ENCODE results near the gene ALDH1A1. TPM values are rescaled to one million over a fixed set of nuclear protein-coding genes. Genes with fewer than 3 reads are reported as not detected.

Gene ALDH1A1
- total RNA-seq, 1 experiment from 2014 or later: 1.9 TPM

DNA sequence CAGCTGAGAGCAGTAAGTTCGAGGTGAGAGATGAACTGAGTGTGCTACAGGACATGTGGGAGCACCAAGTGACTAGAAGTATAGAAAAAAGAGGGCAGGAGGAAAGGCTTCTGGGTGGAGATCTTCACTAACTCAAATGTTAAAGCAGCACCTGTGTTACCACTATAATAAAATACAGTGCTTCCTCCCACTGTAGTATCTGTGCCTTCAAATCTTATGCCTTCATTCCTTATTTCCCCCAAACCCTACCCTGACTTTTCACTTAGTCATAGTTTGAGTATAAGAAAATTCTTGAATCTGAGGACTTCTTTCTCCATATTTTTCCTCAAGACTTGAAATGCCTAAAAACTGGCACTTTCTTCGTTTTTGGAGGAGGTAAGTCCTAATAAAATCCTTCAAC is 61.8 kb downstream of the ALDH1A1 start (continued):
- TF ChIP-seq, protein P1, sequence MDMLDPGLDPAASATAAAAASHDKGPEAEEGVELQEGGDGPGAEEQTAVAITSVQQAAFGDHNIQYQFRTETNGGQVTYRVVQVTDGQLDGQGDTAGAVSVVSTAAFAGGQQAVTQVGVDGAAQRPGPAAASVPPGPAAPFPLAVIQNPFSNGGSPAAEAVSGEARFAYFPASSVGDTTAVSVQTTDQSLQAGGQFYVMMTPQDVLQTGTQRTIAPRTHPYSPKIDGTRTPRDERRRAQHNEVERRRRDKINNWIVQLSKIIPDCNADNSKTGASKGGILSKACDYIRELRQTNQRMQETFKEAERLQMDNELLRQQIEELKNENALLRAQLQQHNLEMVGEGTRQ (CRISPR knock-in tag; IDR thresholded peaks at IDR 0.05): no peak
- TF ChIP-seq ZNF396 (CRISPR knock-in tag; IDR thresholded peaks at IDR 0.05; ENCODE audit: borderline replicate concordance) (no peak), TCF7 (CRISPR knock-in tag; IDR thresholded peaks at IDR 0.05; ENCODE audit: low read depth) (no peak), RELA (CRISPR knock-in tag; IDR thresholded peaks at IDR 0.05; ENCODE audit: borderline replicate concordance) (no peak)
- TF ChIP-seq, protein P2, sequence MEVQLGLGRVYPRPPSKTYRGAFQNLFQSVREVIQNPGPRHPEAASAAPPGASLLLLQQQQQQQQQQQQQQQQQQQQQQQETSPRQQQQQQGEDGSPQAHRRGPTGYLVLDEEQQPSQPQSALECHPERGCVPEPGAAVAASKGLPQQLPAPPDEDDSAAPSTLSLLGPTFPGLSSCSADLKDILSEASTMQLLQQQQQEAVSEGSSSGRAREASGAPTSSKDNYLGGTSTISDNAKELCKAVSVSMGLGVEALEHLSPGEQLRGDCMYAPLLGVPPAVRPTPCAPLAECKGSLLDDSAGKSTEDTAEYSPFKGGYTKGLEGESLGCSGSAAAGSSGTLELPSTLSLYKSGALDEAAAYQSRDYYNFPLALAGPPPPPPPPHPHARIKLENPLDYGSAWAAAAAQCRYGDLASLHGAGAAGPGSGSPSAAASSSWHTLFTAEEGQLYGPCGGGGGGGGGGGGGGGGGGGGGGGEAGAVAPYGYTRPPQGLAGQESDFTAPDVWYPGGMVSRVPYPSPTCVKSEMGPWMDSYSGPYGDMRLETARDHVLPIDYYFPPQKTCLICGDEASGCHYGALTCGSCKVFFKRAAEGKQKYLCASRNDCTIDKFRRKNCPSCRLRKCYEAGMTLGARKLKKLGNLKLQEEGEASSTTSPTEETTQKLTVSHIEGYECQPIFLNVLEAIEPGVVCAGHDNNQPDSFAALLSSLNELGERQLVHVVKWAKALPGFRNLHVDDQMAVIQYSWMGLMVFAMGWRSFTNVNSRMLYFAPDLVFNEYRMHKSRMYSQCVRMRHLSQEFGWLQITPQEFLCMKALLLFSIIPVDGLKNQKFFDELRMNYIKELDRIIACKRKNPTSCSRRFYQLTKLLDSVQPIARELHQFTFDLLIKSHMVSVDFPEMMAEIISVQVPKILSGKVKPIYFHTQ (CRISPR knock-in tag; IDR thresholded peaks at IDR 0.05): no peak

DNA sequence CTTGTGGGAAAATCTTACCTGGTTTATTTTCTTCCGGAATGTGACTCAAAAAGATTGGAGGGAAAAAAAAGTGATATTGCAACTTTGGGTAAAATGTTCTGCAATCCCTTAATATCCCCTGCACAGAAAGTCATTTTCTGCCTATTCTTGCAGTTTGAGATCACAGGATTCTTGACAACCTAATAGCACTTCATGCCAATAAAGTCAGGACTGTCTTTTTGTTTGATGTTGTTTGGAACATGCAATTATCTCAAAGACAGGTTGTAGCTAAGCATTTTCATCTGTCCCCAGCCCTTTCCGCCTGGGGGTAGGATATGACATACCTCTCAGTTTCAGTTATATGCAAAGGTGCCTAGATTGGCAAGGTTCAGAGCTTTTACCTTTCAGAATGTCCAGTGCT is 63.9 kb downstream of the ALDH1A1 start:
- CTCF ChIA-PET: no interaction called here
- H3K4me1 Mint-ChIP-seq: no peaks in the 10 kb centered on the region
- no peak overlapping the region for H3K4me3 Mint-ChIP-seq
- no peak for ATAC-seq
- H3K9me3 Mint-ChIP-seq: peaks cover 18% of the 10 kb centered on the region
- no peak for DNase-seq (ENCODE audit: low spot score)
- no peak overlapping the region for H3K27ac Mint-ChIP-seq
- no peaks in the 10 kb centered on the region for H3K27me3 Mint-ChIP-seq (ENCODE audit: low read depth)
- POLR2A ChIA-PET: no interaction called here
- TF ChIP-seq PRRX2 (CRISPR knock-in tag; IDR thresholded peaks at IDR 0.05): no peak
- TF ChIP-seq FOXP1 (CRISPR knock-in tag; IDR thresholded peaks at IDR 0.05; ENCODE audit: borderline replicate concordance): no peak
- TF ChIP-seq JAZF1 (CRISPR knock-in tag; IDR thresholded peaks at IDR 0.05): no peak
- TF ChIP-seq, protein P3, sequence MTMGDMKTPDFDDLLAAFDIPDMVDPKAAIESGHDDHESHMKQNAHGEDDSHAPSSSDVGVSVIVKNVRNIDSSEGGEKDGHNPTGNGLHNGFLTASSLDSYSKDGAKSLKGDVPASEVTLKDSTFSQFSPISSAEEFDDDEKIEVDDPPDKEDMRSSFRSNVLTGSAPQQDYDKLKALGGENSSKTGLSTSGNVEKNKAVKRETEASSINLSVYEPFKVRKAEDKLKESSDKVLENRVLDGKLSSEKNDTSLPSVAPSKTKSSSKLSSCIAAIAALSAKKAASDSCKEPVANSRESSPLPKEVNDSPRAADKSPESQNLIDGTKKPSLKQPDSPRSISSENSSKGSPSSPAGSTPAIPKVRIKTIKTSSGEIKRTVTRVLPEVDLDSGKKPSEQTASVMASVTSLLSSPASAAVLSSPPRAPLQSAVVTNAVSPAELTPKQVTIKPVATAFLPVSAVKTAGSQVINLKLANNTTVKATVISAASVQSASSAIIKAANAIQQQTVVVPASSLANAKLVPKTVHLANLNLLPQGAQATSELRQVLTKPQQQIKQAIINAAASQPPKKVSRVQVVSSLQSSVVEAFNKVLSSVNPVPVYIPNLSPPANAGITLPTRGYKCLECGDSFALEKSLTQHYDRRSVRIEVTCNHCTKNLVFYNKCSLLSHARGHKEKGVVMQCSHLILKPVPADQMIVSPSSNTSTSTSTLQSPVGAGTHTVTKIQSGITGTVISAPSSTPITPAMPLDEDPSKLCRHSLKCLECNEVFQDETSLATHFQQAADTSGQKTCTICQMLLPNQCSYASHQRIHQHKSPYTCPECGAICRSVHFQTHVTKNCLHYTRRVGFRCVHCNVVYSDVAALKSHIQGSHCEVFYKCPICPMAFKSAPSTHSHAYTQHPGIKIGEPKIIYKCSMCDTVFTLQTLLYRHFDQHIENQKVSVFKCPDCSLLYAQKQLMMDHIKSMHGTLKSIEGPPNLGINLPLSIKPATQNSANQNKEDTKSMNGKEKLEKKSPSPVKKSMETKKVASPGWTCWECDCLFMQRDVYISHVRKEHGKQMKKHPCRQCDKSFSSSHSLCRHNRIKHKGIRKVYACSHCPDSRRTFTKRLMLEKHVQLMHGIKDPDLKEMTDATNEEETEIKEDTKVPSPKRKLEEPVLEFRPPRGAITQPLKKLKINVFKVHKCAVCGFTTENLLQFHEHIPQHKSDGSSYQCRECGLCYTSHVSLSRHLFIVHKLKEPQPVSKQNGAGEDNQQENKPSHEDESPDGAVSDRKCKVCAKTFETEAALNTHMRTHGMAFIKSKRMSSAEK (CRISPR knock-in tag; IDR thresholded peaks at IDR 0.05; ENCODE audit: borderline replicate concordance): no peak
- no peak for TF ChIP-seq NFE2L1 (CRISPR knock-in tag; IDR thresholded peaks at IDR 0.05)
- no peak for TF ChIP-seq ZNF219 (CRISPR knock-in tag; IDR thresholded peaks at IDR 0.05; ENCODE audit: borderline replicate concordance)
- TF ChIP-seq, protein P4, sequence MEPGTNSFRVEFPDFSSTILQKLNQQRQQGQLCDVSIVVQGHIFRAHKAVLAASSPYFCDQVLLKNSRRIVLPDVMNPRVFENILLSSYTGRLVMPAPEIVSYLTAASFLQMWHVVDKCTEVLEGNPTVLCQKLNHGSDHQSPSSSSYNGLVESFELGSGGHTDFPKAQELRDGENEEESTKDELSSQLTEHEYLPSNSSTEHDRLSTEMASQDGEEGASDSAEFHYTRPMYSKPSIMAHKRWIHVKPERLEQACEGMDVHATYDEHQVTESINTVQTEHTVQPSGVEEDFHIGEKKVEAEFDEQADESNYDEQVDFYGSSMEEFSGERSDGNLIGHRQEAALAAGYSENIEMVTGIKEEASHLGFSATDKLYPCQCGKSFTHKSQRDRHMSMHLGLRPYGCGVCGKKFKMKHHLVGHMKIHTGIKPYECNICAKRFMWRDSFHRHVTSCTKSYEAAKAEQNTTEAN (CRISPR knock-in tag; IDR thresholded peaks at IDR 0.05): no peak
- TF ChIP-seq HMGA2 (CRISPR knock-in tag; IDR thresholded peaks at IDR 0.05): no peak
- TF ChIP-seq NR2C2 (CRISPR knock-in tag; IDR thresholded peaks at IDR 0.05): no peak
- TF ChIP-seq, protein P5, sequence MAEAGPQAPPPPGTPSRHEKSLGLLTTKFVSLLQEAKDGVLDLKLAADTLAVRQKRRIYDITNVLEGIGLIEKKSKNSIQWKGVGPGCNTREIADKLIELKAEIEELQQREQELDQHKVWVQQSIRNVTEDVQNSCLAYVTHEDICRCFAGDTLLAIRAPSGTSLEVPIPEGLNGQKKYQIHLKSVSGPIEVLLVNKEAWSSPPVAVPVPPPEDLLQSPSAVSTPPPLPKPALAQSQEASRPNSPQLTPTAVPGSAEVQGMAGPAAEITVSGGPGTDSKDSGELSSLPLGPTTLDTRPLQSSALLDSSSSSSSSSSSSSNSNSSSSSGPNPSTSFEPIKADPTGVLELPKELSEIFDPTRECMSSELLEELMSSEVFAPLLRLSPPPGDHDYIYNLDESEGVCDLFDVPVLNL (CRISPR knock-in tag; IDR thresholded peaks at IDR 0.05; ENCODE audit: borderline replicate concordance, low read depth): no peak
- no peak for TF ChIP-seq MXD4 (CRISPR knock-in tag; IDR thresholded peaks at IDR 0.05; ENCODE audit: borderline replicate concordance)
- TF ChIP-seq, protein P1 (CRISPR knock-in tag; IDR thresholded peaks at IDR 0.05): no peak
- TF ChIP-seq, protein P6, sequence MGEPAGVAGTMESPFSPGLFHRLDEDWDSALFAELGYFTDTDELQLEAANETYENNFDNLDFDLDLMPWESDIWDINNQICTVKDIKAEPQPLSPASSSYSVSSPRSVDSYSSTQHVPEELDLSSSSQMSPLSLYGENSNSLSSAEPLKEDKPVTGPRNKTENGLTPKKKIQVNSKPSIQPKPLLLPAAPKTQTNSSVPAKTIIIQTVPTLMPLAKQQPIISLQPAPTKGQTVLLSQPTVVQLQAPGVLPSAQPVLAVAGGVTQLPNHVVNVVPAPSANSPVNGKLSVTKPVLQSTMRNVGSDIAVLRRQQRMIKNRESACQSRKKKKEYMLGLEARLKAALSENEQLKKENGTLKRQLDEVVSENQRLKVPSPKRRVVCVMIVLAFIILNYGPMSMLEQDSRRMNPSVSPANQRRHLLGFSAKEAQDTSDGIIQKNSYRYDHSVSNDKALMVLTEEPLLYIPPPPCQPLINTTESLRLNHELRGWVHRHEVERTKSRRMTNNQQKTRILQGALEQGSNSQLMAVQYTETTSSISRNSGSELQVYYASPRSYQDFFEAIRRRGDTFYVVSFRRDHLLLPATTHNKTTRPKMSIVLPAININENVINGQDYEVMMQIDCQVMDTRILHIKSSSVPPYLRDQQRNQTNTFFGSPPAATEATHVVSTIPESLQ (CRISPR knock-in tag; IDR thresholded peaks at IDR 0.05): no peak
- TF ChIP-seq ZNF416 (CRISPR knock-in tag; IDR thresholded peaks at IDR 0.05): no peak
- TF ChIP-seq, protein P7, sequence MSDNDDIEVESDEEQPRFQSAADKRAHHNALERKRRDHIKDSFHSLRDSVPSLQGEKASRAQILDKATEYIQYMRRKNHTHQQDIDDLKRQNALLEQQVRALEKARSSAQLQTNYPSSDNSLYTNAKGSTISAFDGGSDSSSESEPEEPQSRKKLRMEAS (CRISPR knock-in tag; IDR thresholded peaks at IDR 0.05): no peak
- peaks cover 4% of the 10 kb centered on the region; the same call in 1 of the 2 replicates for H3K36me3 Mint-ChIP-seq
